ENCODE results near the gene MYRIP. TPM values are rescaled to one million over a fixed set of nuclear protein-coding genes. Genes with fewer than 3 reads are reported as not detected.
"Not testable (repeated sequence)": the region's sequence is repeated elsewhere in the genome, so short reads cannot be mapped to it uniquely, and the experiment has no call there.

Gene MYRIP
- polyA plus RNA-seq, 4 donors: 0.81 to 4.5 (median 2.5) TPM

DNA sequence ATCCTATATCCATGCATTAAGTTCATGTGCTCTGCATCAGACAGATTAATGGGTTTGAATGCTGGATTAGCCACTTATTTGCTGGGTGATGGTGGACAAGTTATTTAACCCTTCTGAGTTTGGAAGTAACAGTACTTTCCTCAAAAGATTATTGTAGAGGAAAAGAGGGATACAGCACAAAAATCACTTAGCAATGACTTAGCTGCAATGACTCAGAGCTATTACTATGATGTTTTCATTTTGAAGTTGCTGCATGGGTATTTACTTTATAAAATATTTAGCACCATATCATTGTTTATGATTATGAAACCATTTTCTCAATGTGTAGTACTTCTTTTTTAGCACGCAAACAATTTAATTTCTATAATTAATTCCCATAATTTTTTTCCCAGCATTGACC is 248.4 kb downstream of the MYRIP start:
- no peaks in the 10 kb centered on the region for H3K4me1 ChIP-seq (ENCODE audit: control insufficient read depth in 3 of 3, insufficient read depth in 2 of 3, low read depth in 1 of 3, low read length in 2 of 3)
- no peaks in the 10 kb centered on the region for H3K36me3 ChIP-seq (ENCODE audit: control insufficient read depth in 3 of 3, insufficient read depth in 2 of 3, low read depth in 1 of 3, low read length in 3 of 3)
- no peak overlapping the region for H3K4me3 ChIP-seq (ENCODE audit: low read depth in 1 of 3, low read length in 3 of 3)
- no peak overlapping the region for H3K27ac ChIP-seq (ENCODE audit: low read depth in 1 of 3, low read length in 2 of 3)
- no peak for FAIRE-seq
- H3K27me3 ChIP-seq (ENCODE audit: control insufficient read depth in 3 of 3, insufficient read depth in 3 of 3, low read length in 3 of 3): no peaks in the 10 kb centered on the region
- H3K9me3 ChIP-seq (ENCODE audit: control insufficient read depth in 2 of 2, insufficient read depth in 1 of 2, low read depth in 1 of 2, low read length in 1 of 2): no peaks in the 10 kb centered on the region
- WGBS, 3 donors: 78 to 96% (median 95%) methylated on average over 1 of the region's 1 CpG
- DNase-seq: no peak

DNA sequence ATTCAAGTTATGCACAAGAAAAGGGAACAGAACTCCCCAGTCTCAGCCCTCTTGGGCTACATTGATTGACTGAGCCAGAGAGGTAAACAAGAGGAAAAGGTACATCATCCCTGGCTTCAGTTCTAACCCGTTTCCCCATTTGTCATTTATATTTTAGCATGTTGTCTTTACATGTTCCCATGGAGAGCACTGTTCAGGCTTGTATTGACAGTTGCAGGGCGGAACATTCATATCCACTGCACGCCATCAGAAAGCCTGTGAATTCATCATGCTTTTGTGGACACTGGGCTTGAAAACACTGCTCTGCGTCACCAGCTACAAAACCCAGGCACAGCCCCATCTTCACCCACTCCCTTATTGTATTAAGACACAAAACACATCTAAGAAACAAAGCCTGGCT is 259.2 kb downstream of the MYRIP start:
- H3K4me1 ChIP-seq (ENCODE audit: control insufficient read depth in 3 of 3, insufficient read depth in 2 of 3, low read depth in 1 of 3, low read length in 2 of 3): no peaks in the 10 kb centered on the region
- FAIRE-seq (no peak), DNase-seq (no peak)
- H3K9me3 ChIP-seq (ENCODE audit: control insufficient read depth in 2 of 2, insufficient read depth in 1 of 2, low read depth in 1 of 2, low read length in 1 of 2): no peaks in the 10 kb centered on the region
- no peaks in the 10 kb centered on the region for H3K27me3 ChIP-seq (ENCODE audit: control insufficient read depth in 3 of 3, insufficient read depth in 3 of 3, low read length in 3 of 3)
- no peak overlapping the region for H3K27ac ChIP-seq (ENCODE audit: low read depth in 1 of 3, low read length in 2 of 3)
- 80 to 85% (median 84%) methylated on average over 4 of the region's 4 CpGs for WGBS, 3 donors
- no peak overlapping the region for H3K4me3 ChIP-seq (ENCODE audit: low read depth in 1 of 3, low read length in 3 of 3)
- no peaks in the 10 kb centered on the region for H3K36me3 ChIP-seq (ENCODE audit: control insufficient read depth in 3 of 3, insufficient read depth in 2 of 3, low read depth in 1 of 3, low read length in 3 of 3)

DNA sequence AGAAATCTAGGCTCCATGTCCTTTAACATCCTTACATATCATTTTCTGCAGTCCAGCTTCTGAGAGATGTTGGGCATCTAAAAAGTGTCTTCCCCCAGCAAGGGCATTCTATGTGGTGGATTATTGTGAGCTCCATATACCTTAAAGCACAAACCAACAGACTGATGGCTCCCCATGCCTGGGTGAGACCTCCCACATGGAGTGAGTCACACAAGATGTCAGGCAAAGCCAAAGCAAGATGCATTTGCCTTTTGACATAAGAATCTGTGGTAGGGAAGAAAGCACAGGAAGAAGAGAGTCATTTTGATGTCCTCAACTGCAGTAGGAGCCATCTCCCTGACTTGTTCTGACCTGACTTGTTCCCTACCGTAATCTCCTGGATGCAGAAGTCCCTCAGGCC is 261.4 kb downstream of the MYRIP start:
- no peaks in the 10 kb centered on the region for H3K27me3 ChIP-seq (ENCODE audit: control insufficient read depth in 3 of 3, insufficient read depth in 3 of 3, low read length in 3 of 3)
- H3K27ac ChIP-seq (ENCODE audit: low read depth in 1 of 3, low read length in 2 of 3): no peak overlapping the region
- H3K4me1 ChIP-seq (ENCODE audit: control insufficient read depth in 3 of 3, insufficient read depth in 2 of 3, low read depth in 1 of 3, low read length in 2 of 3): no peaks in the 10 kb centered on the region
- no peak overlapping the region for H3K4me3 ChIP-seq (ENCODE audit: low read depth in 1 of 3, low read length in 3 of 3)
- DNase-seq: no peak
- WGBS, 3 donors: 89 to 96% (median 91%) methylated on average over 1 of the region's 1 CpG
- no peak for FAIRE-seq
- H3K9me3 ChIP-seq (ENCODE audit: control insufficient read depth in 2 of 2, insufficient read depth in 1 of 2, low read depth in 1 of 2, low read length in 1 of 2): no peaks in the 10 kb centered on the region
- no peaks in the 10 kb centered on the region for H3K36me3 ChIP-seq (ENCODE audit: control insufficient read depth in 3 of 3, insufficient read depth in 2 of 3, low read depth in 1 of 3, low read length in 3 of 3)

DNA sequence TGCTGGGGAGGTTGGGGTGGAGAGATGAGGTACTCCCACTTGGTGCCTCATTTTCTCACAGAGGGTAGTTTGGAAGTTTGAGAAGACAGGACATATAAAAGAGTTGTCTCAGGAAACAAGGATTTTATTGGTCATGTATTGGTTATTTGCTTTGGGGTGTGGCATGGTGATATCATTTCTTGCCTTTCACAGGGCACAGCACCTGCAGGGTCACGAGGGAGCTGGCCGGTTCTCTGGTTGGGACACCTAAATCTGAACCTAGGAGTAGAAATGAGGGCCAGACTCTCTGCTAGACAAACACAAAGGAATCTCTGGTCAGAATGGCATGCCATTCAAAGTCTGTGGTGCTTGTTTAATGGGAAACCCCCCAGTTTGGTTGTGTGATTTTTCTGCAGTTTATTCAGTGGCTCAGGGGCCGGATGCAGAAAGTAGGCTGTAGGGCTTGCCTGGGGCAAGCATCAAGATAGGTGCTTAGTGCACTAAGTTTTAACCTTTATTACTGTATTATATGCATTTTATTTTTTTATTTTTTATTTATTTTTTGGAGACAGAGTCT is 262.4 kb downstream of the MYRIP start:
- FAIRE-seq: no peak
- H3K36me3 ChIP-seq (ENCODE audit: control insufficient read depth in 3 of 3, insufficient read depth in 2 of 3, low read depth in 1 of 3, low read length in 3 of 3): no peaks in the 10 kb centered on the region
- no peak overlapping the region for H3K27ac ChIP-seq (ENCODE audit: low read depth in 1 of 3, low read length in 2 of 3)
- WGBS, 3 donors: 33 to 68% (median 42%) methylated on average over 3 of the region's 3 CpGs
- DNase-seq: peak; percentile 12 to 23
- H3K4me3 ChIP-seq (ENCODE audit: low read depth in 1 of 3, low read length in 3 of 3): no peak overlapping the region
- no peaks in the 10 kb centered on the region for H3K27me3 ChIP-seq (ENCODE audit: control insufficient read depth in 3 of 3, insufficient read depth in 3 of 3, low read length in 3 of 3)
- no peaks in the 10 kb centered on the region for H3K4me1 ChIP-seq (ENCODE audit: control insufficient read depth in 3 of 3, insufficient read depth in 2 of 3, low read depth in 1 of 3, low read length in 2 of 3)
- no peaks in the 10 kb centered on the region for H3K9me3 ChIP-seq (ENCODE audit: control insufficient read depth in 2 of 2, insufficient read depth in 1 of 2, low read depth in 1 of 2, low read length in 1 of 2)

DNA sequence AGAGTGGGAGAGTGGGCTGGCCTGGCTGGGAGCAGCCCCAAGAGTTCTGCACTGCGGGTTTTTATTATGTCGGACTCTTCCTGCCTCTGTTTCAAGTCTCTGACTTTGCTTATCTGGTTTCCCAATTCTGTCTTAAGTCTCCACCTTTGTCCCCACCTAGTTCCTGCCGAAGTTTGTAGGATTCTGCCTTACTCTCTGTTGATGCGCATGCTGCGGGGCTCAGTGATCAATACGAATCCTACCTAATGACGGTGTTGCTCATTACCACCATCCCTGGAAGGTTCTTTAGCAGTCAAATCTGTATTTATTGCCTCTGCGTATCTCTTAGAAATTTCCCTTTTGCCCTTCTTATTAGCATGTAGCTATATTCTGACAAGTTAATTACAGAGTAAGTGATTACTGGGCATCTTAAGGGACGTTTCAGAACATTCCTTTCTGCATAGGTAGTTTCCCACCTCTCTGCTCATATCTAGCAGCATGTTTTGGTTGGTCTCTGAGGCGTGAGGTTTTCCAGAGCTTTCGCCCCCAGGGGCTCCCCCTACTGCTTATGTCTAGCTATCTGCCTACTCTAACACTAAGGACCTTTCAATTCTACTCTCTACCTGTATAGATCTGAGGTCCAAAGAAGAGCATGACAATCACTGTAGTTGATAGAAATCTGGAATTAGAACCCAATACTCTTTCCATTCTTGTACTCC is 264.1 kb downstream of the MYRIP start:
- H3K9me3 ChIP-seq (ENCODE audit: control insufficient read depth in 2 of 2, insufficient read depth in 1 of 2, low read depth in 1 of 2, low read length in 1 of 2): no peaks in the 10 kb centered on the region
- no peaks in the 10 kb centered on the region for H3K36me3 ChIP-seq (ENCODE audit: control insufficient read depth in 3 of 3, insufficient read depth in 2 of 3, low read depth in 1 of 3, low read length in 3 of 3)
- no peak for DNase-seq
- no peak for FAIRE-seq
- WGBS, 3 donors: 69 to 83% (median 81%) methylated on average over 11 of the region's 11 CpGs
- H3K27ac ChIP-seq (ENCODE audit: low read depth in 1 of 3, low read length in 2 of 3): no peak overlapping the region
- H3K4me1 ChIP-seq (ENCODE audit: control insufficient read depth in 3 of 3, insufficient read depth in 2 of 3, low read depth in 1 of 3, low read length in 2 of 3): no peaks in the 10 kb centered on the region
- H3K4me3 ChIP-seq (ENCODE audit: low read depth in 1 of 3, low read length in 3 of 3): no peak overlapping the region
- H3K27me3 ChIP-seq (ENCODE audit: control insufficient read depth in 3 of 3, insufficient read depth in 3 of 3, low read length in 3 of 3): no peaks in the 10 kb centered on the region

DNA sequence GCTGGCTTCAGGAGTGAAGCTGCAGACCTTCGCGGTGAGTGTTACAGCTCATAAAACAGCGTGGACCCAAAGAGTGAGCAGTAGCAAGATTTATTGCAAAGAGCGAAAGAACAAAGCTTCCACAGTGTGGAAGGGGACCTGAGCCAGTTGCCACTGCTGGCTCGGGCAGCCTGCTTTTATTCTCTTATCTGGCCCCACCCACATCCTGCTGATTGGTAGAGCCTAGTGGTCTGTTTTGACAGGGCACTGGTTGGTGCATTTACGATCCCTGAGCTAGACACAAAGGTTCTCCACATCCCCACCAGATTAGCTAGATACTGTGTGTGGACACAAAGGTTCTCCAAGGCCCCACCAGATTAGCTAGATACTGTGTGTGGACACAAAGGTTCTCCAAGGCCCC is 267.7 kb downstream of the MYRIP start:
- not testable (repeated sequence) for DNase-seq; H3K27me3 ChIP-seq (ENCODE audit: control insufficient read depth in 3 of 3, insufficient read depth in 3 of 3, low read length in 3 of 3); H3K27ac ChIP-seq (ENCODE audit: low read depth in 1 of 3, low read length in 2 of 3); H3K4me1 ChIP-seq (ENCODE audit: control insufficient read depth in 3 of 3, insufficient read depth in 2 of 3, low read depth in 1 of 3, low read length in 2 of 3); H3K4me3 ChIP-seq (ENCODE audit: low read depth in 1 of 3, low read length in 3 of 3); H3K9me3 ChIP-seq (ENCODE audit: control insufficient read depth in 2 of 2, insufficient read depth in 1 of 2, low read depth in 1 of 2, low read length in 1 of 2); FAIRE-seq; H3K36me3 ChIP-seq (ENCODE audit: control insufficient read depth in 3 of 3, insufficient read depth in 2 of 3, low read depth in 1 of 3, low read length in 3 of 3)
- 70 to 84% (median 72%) methylated on average over 6 of the region's 6 CpGs for WGBS, 3 donors

DNA sequence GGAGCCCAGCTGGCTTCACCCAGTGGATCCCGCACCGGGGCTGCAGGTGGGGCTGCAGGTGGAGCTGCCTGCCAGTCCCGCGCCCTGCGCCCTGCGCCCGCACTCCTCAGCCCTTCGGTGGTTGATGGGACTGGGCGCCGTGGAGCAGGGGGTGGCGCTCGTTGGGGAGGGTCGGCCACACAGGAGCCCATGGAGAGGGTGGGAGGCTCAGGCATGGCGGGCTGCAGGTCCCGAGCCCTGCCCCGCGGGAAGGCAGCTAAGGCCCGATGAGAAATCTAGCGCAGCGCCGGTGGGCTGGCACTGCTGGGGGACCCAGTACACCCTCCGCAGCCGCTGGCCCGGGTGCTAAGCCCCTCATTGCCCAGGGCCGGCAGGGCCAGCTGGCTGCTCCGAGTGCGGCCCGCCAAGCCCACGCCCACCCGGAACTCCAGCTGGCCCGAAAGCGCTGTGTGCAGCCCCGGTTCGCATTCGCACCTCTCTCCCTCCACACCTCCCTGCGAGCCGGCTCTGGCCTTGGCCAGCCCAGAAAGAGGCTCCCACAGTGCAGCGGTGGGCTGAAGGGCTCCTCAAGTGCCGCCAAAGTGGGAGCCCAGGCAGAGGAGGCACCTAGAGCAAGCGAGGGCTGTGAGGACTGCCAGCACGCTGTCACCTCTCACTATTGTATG is 268.6 kb downstream of the MYRIP start:
- not testable (repeated sequence) for H3K36me3 ChIP-seq (ENCODE audit: control insufficient read depth in 3 of 3, insufficient read depth in 2 of 3, low read depth in 1 of 3, low read length in 3 of 3); FAIRE-seq; H3K4me1 ChIP-seq (ENCODE audit: control insufficient read depth in 3 of 3, insufficient read depth in 2 of 3, low read depth in 1 of 3, low read length in 2 of 3); H3K4me3 ChIP-seq (ENCODE audit: low read depth in 1 of 3, low read length in 3 of 3); H3K27me3 ChIP-seq (ENCODE audit: control insufficient read depth in 3 of 3, insufficient read depth in 3 of 3, low read length in 3 of 3); H3K9me3 ChIP-seq (ENCODE audit: control insufficient read depth in 2 of 2, insufficient read depth in 1 of 2, low read depth in 1 of 2, low read length in 1 of 2); DNase-seq; H3K27ac ChIP-seq (ENCODE audit: low read depth in 1 of 3, low read length in 2 of 3)
- 95 to 98% (median 96%) methylated on average over 19 to 41 of the region's 41 CpGs for WGBS, 3 donors

DNA sequence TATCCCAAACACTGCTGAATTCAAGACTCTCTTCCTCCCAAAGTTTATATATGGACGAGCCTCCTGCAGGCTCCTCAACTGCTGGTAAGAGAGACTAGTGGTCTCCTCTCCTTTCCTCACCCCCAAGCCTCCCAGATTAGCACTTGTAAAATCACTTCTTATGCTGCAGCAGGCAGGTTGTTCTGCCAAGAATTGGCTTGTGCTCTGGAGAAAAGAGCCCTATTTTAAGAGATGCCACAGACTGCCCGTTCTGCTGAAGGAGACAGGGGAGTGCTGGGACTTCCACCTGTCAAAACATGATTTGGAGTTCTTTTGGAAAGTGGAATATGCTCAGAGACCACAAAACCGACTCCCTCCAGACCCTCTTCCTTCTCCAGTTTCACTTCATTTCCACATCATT is 269.2 kb downstream of the MYRIP start:
- Histone ChIP-seq H3K36me3 (ENCODE audit: control insufficient read depth in 3 of 3, insufficient read depth in 2 of 3, low read depth in 1 of 3, low read length in 3 of 3) (no peaks in the 10 kb centered on the region), H3K4me1 (ENCODE audit: control insufficient read depth in 3 of 3, insufficient read depth in 2 of 3, low read depth in 1 of 3, low read length in 2 of 3) (no peaks in the 10 kb centered on the region), H3K27me3 (ENCODE audit: control insufficient read depth in 3 of 3, insufficient read depth in 3 of 3, low read length in 3 of 3) (no peaks in the 10 kb centered on the region), H3K4me3 (ENCODE audit: low read depth in 1 of 3, low read length in 3 of 3) (no peak overlapping the region), H3K9me3 (ENCODE audit: control insufficient read depth in 2 of 2, insufficient read depth in 1 of 2, low read depth in 1 of 2, low read length in 1 of 2) (no peaks in the 10 kb centered on the region), H3K27ac (ENCODE audit: low read depth in 1 of 3, low read length in 2 of 3) (no peak overlapping the region)
- WGBS, 3 donors: 70 to 86% (median 76%) methylated on average over 3 of the region's 3 CpGs
- FAIRE-seq (no peak), DNase-seq (no peak)
